BJ (cell line): ENCODE data around the gene CLSTN2. TPM values are rescaled to one million over a fixed set of nuclear protein-coding genes. Genes with fewer than 3 reads are reported as not detected.

ENCODE experiments used
- CTCF ChIA-PET: fragments of 350-600 bp; formaldehyde crosslinking; extraction: SDS; loops from one replicate; lab custom pipeline; 2021; ENCODE audit warnings: antibody characterized with exemption, inconsistent platforms; lab: Yijun Ruan, JAX
- POLR2A ChIA-PET: fragments of 300-600 bp; sonication (Branson Sonifier 250); formaldehyde crosslinking; extraction: SDS; loops from one replicate; lab custom pipeline; 2021; ENCODE audit warnings: antibody characterized with exemption; lab: Charles Lee
- DNase-seq: peaks from one replicate; pipeline ENCODE4 v3.0.0-alpha.2; 2011; ENCODE audit warnings: low read depth
- H3K27me3 ChIP-seq: 2 replicates; pipeline ENCODE4 v1.6.0; 2011; ENCODE audit warnings: low read length; ENCODE audit not compliant: control insufficient read depth, insufficient read depth
- H3K36me3 ChIP-seq: 2 replicates; pipeline ENCODE4 v1.5.1; 2011; ENCODE audit warnings: low read length; ENCODE audit not compliant: control insufficient read depth, insufficient read depth
- H3K4me3 ChIP-seq: 2 replicates; pipeline ENCODE4 v1.5.1; 2011; ENCODE audit warnings: low read depth, mild to moderate bottlenecking, control low read depth, low read length
- CTCF ChIP-seq: IDR thresholded peaks from 2 replicates; pipeline ENCODE4 v1.5.1; 2011; ENCODE audit warnings: low read depth, mild to moderate bottlenecking, control low read depth, inconsistent platforms, low read length, moderate library complexity; ENCODE audit not compliant: insufficient read depth
- polyA plus RNA-seq: library from polyadenylated mRNA; depleted of rRNA; stranded (reverse); fragments of >200 nt; gene quantifications from 2 replicates; pipeline ENCODE4 v1.2.3, GENCODE V29; 2011

The CLSTN2 gene
- polyA plus RNA-seq, 1 experiment = 1.8 TPM

DNA sequence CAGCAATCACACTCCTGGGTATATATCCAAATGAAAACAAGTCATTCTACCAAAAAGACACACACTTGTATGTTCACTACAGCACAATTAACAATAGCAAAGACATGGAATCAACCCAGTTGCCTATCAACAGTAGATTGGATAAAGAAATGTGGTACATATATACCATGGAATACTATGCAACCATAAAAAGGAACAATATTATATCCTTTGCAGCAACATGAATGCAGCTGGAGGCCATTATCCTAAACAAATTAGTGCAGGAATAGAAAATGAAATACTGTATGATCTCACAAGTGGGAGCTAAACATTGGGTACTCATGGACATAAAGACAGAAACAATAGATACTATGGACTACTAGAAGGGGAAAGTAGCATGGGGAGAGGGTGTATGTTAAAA is 224.7 kb downstream of the CLSTN2 start:
- CTCF ChIA-PET = no interaction called here
- no peaks in the 10 kb centered on the region for H3K36me3 ChIP-seq
- DNase-seq = no peak
- no peak overlapping the region for H3K4me3 ChIP-seq
- POLR2A ChIA-PET = no interaction called here
- no peak for TF ChIP-seq CTCF
- H3K27me3 ChIP-seq = no peaks in the 10 kb centered on the region

DNA sequence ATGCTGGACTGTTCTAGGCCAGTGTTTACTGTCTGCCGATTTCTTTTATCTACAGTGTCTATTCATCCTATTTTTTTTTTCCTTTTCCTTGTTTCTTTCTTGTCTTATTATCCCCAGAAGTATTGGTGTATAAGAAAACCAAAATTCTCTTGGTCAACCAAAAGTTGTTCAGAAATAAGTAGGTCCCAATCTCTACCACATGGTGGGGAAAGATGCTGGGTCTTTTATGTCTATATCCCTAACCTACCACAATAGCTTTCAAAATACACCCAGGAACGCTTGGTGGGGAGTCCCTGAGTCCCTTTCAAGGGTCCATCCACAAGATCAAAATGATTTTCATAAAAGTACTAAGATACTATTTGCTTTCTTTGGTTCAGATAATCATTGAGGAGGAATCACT is 225.6 kb downstream of the CLSTN2 start:
- CTCF ChIA-PET = no interaction called here
- no peaks in the 10 kb centered on the region for H3K36me3 ChIP-seq
- no peaks in the 10 kb centered on the region for H3K27me3 ChIP-seq
- TF ChIP-seq CTCF = no peak
- DNase-seq = no peak
- no peak overlapping the region for H3K4me3 ChIP-seq
- POLR2A ChIA-PET = no interaction called here

DNA sequence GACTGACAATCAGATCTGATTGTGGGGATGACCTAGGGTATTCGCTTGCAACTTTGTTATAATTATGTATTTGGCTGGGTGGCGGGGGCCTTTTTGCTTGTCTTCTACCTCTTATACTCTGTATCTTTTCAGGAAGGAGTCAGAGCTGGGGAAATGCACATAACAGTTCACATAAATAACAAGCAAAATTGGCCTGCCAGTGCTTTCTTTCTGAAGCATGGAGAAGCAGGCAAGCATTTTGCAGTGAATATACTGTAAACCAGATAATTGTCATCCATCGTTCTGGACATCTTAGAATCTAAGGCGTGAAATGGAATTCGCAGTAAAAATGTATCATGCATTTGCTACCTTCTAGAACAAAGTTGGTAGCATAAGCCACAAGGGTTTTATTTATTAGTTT is 227.6 kb downstream of the CLSTN2 start:
- Histone ChIP-seq H3K4me3 (no peak overlapping the region), H3K36me3 (no peaks in the 10 kb centered on the region), H3K27me3 (no peaks in the 10 kb centered on the region)
- DNase-seq = no peak
- ChIA-PET CTCF (no interaction called here), POLR2A (no interaction called here)
- TF ChIP-seq CTCF = no peak

DNA sequence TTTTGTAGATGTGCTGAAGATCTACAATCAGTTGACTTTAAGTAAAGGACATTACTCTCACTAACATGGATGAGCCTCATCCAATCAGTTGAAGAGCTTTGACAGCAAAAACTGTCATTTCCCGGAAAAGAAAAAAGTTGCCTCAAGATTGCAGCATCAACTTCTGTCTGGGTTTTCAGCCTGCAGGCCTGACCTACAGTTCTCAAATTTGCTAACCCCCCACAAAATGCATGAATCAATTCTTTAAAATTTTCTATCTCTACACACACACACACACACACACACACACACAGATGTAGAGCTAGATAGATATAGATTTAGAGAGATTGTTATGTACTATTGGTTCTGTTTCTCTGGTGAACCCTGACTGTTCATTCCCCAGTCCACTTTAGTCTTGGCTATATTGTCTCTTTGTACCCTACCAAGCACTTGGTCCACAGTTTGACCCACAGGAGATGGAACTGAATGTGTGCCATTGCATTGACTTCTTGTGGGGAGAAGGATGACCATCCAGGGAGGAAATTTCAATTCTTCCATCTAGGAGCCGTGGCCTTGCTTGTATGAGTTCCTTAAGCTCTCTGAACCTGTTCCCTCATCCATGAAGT is 228.3 kb downstream of the CLSTN2 start:
- H3K36me3 ChIP-seq = no peaks in the 10 kb centered on the region
- no peak for TF ChIP-seq CTCF
- DNase-seq = no peak
- POLR2A ChIA-PET = no interaction called here
- no peaks in the 10 kb centered on the region for H3K27me3 ChIP-seq
- CTCF ChIA-PET = interaction anchor here (0.8 kb wide), 1 partner anchor 10 kb away, joined by 3 read pairs; no protein-coding TSS in a partner anchor
- no peak overlapping the region for H3K4me3 ChIP-seq

DNA sequence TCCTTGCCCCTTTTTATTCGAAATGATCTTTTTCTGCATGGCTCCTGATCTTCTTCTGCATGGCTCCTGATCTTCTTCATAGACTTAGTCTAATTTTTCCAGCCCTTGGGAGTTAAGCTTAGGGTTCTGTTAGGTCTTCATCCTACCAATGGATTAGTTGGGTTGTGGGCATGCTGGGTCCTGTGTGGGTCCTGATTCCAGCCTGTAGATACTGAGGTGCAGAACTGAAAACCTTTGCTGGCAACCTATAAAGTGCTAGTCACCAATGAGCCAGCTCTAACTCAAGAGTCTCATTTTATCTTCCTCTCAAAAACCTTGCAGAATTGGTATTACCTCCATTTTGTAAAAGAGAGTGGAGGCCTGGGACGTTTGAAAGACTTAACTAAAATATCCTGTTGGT is 229.2 kb downstream of the CLSTN2 start:
- DNase-seq = no peak
- ChIA-PET CTCF (no interaction called here), POLR2A (no interaction called here)
- no peaks in the 10 kb centered on the region for H3K27me3 ChIP-seq
- no peak for TF ChIP-seq CTCF
- no peak overlapping the region for H3K4me3 ChIP-seq
- no peaks in the 10 kb centered on the region for H3K36me3 ChIP-seq
